ENCODE data around the gene RALGPS2.
A peak's percentile ranks its signal among the peaks of the same experiment; 100 is the strongest.

RALGPS2 gene

DNA sequence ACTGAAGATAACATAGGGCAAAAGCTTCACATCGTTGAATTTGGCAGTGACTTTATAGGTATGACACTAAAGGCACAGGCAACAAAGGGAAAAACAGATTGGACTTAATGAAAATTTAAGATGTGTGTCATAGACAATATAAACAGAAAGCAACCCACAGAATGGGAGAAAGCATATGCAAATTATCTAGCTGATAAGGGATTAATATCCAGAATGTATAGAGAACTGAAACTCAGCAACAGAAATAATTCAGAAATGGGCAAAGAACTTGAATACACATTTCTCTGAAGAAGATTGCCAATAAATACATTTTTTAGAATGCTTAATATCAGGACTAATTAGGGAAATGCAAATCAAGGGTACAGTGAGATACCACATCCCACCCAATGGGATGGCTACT, 201.0 kb downstream of the RALGPS2 start:
- no peak for DNase-seq

DNA sequence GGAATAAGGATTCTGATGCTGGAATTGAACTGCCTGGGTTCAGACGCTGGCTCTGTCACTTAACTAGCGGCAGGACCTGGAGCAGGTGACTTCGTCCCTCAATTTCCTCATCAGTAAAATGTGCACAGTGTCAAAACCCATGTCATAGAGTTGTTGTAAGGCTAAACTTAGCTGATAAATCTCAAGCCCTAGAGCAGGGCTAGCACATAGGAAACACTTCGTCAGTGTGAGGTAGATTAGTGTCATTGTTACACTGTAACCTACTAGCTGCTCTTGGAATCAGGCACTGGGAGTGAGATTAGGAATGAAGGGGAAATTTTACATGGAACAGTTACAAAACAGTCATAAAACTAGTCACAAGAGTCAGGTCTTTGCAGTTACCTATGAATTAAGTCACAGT, 202.0 kb downstream of the RALGPS2 start:
- no peak for DNase-seq

DNA sequence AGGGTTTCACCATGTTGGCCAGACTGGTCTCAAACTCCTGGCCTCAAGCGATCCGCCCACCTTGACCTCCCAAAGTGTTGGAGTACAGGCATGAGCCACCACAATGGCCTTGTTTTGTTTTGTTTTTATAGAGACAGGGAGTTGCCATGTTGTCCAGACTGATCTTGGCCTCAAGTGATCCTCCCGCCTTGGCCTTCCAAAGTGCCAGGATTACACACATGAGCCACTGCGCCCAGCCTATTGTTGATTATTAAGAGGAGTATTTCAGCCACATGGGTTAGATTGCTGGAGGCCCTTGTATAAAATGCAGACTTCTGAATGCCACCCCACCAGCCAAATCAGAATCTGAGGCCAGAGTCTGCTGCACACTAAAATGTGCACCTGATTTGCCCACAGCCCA, 203.0 kb downstream of the RALGPS2 start:
- no peak for DNase-seq

DNA sequence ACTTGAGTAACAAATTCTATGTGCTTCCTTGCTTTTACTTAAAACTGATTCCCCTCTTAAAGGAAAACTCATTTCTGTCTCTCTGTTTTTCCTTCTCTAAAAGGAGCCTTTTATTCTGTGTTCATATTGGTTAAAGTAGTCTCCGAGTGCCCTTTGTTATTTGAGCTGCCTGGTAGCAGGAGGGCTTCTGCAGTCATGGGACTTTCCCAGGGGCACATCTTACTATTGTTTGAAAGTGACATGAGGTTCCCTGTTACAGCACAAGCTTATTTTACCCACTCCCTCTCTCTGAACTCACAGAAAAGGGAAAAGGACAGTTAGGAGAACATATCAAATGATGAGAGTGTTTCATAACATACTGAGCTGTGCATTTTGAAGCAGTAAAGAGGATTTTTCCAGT, 203.9 kb downstream of the RALGPS2 start:
- DNase-seq: no peak

GRCh38 chr1:178931858-178932551, 207.0 kb downstream of the RALGPS2 start:
- DNase-seq: no peak

GRCh38 chr1:178932552-178932906, 207.5 kb downstream of the RALGPS2 start:
- DNase-seq: no peak

GRCh38 chr1:178933105-178933561, 208.1 kb downstream of the RALGPS2 start:
- no peak for DNase-seq

- DNase-seq: peak in 1 of 2 experiments; percentile 40
Measured at GRCh38 chr1:178933709-178934490, 208.9 kb downstream of the RALGPS2 start.

- no peak for DNase-seq
Measured at GRCh38 chr1:178934546-178934945, 209.5 kb downstream of the RALGPS2 start.

- no peak for DNase-seq
Measured at GRCh38 chr1:178935610-178936009, 210.6 kb downstream of the RALGPS2 start.

- DNase-seq: no peak
Measured at GRCh38 chr1:178937695-178938094, 212.7 kb downstream of the RALGPS2 start.

GRCh38 chr1:178938101-178938958, 213.3 kb downstream of the RALGPS2 start:
- no peak for DNase-seq

- DNase-seq: no peak
Measured at GRCh38 chr1:178938959-178939317, 213.9 kb downstream of the RALGPS2 start.

DNA sequence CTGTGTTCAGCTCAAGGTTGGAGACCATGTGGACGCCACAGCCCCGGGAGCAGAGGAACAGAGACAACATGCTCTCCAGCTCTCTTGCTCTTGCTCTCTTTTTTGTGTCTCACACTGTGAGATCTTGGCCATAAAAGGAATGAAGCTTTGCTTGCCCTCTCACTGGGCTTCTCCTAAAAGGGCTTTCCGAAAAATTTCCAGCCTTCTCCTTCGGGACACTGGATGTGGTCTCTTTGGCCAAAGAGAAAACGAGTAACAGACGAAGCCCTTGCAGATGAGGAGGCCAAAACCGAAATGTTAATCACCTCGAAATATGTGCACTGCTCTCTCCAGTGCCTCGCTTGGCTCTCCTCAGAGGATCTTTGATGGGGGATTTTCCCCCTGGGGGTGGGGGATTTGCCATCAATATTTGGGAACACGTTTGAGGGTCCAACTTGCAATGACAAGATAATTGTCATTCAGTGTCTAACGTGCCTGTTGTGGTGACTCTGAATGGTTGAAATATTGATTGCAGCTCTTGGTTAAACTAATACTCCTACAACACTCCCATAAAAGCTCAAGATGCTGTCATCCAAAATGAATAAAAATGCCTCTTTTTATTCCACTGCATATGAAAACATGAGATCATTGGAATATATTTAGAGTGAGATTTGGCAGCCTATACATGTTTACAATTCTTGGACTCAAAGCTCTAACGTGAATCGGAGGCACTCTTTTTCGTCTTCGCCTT, 214.5 kb downstream of the RALGPS2 start:
- DNase-seq: no peak

GRCh38 chr1:178940068-178940765, 215.2 kb downstream of the RALGPS2 start:
- DNase-seq: no peak

GRCh38 chr1:178941261-178941689, 216.2 kb downstream of the RALGPS2 start:
- DNase-seq: no peak

DNA sequence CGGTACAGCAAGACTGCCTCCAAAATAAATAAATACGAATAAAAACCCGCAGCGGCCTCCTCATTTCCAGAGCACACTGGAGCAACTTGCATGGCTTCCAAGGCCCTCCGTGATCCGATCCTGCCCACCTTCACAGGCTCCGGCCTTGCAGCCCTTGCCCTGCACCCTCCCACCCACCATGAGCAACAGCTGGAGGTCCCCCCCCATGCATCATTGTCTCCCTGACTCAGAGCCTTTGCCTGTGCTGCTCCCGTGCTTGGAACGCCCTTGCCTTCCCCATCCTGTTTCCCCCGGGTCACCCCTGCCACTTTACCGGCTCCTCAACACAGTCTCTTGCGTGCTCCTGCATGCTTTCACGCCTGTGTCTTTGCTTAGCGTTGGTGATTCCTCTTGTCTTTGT, 216.8 kb downstream of the RALGPS2 start:
- no peak for DNase-seq

GRCh38 chr1:178942285-178943198, 217.5 kb downstream of the RALGPS2 start:
- no peak for DNase-seq

DNA sequence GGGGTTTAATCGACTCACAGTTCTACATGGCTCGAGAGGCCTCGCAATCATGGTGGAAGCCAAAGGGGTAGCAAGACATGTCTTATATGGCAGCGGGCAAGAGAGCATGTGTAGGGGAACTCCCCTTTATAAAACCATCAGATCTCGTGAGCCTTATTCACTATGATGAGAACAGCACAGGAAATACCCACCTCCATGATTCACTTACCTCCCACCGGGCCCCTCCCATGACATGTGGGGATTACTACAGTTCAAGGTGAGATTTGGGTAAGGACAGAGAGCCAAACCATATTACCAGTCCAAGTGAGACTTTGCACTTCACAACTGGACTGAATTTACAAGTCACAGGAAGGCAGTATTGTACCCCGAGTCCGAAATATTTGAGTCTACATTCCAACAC, 219.7 kb downstream of the RALGPS2 start:
- no peak for DNase-seq

- DNase-seq: no peak
Measured at GRCh38 chr1:178945763-178946266, 220.8 kb downstream of the RALGPS2 start.

GRCh38 chr1:178946416-178946815, 221.4 kb downstream of the RALGPS2 start:
- DNase-seq: no peak

All from NCI-H526 (cell line).